NB4 (cell line): ENCODE results near the gene BCL11A.

ENCODE experiments used
- DNase-seq: peaks from one replicate; pipeline ENCODE4 v3.0.0; 2010; ENCODE audit warnings: low read depth
- H3K4me3 ChIP-seq: one replicate; pipeline ENCODE4 v1.5.1; 2011; ENCODE audit warnings: mild to moderate bottlenecking, low read depth, low read length, moderate library complexity
- MYC ChIP-seq: IDR thresholded peaks from 2 replicates; pipeline ENCODE4 v1.6.1; 2011; ENCODE audit warnings: low read depth, low read length
- POLR2A ChIP-seq: IDR thresholded peaks from 2 replicates; pipeline ENCODE4 v1.6.1; 2011; ENCODE audit warnings: mild to moderate bottlenecking; ENCODE audit not compliant: insufficient read length; ENCODE audit errors: extremely low read depth
- TF ChIP-seq, protein P1 (sequence below): IDR thresholded peaks from one replicate; pipeline ENCODE4 v1.5.1; 2012; ENCODE audit warnings: low read depth, low read length
- TF ChIP-seq, protein P2 (sequence below): IDR thresholded peaks from 2 replicates; pipeline ENCODE4 v1.6.1; 2011; ENCODE audit warnings: low read depth, low read length

The BCL11A gene

DNA sequence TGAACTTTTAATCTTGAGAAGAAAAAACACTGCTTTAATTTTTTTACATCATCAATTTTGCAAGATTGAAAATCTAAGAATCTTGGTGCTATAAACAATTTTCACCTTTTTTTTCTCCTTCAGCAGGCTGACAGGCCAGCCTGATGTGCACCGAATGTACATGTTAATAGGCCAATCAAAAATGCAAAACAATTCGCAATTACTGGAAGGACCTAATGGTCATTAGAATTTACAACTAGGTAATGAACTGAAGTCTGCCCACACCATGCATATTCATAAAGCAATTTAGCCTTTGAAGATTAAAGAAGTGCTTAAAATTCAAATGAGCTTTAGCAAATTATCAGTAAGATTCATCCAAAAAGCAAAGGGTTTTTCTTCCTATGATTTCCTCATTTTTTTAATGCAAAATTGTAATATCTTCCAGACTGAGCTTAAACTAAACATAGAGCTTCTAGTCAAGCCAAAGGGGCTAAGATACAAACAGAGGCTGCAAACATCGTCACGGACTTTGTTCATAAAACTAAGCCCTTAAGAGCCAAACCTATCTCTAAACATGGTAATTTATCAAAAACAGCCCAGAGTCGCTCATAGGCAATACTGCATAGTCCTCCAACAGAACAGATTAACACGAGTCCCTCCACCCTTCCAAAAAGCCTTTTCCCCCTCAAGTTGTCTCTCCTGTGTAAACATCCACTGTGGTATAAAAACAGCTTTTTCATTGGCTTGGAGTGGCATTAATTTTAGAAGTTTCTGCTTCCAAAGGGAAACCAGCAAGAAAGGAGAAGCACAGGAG, 18.4 kb downstream of the BCL11A start:
- TF ChIP-seq POLR2A, result no peak
- no peak for DNase-seq
- no peak overlapping the region for H3K4me3 ChIP-seq

DNA sequence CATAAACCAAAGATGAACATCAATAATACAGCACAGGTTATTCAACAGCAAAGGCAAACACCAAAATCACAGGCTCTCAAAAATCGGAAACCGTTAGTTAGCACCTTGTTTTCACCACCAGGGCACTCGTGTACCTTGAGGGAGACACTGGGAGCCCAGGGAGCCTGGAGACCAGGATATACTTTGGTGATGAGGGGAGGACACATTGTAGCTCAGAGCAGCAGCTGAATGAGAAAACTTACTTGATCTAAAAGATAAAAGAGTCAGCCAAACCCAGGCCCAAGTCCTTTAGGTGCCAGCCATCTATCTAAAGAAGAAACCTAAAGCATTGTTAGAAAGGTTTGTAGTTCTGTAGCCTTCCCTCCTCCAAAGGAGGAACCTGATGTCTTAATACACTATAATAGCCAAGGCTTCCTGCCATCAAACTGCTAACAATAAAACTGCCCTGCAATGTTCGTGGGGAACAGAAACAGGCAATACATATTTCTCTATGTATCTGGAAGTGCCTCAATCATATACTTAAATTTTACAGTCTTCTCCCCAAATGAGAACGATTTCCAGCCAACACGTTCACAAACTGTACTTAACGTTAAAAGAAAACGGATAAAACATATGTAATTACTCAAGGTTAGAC, 19.3 kb downstream of the BCL11A start:
- H3K4me3 ChIP-seq, result no peak overlapping the region
- peak; percentile 29 for DNase-seq
- TF ChIP-seq POLR2A (no peak), MYC (no peak)
- TF ChIP-seq, protein P1, sequence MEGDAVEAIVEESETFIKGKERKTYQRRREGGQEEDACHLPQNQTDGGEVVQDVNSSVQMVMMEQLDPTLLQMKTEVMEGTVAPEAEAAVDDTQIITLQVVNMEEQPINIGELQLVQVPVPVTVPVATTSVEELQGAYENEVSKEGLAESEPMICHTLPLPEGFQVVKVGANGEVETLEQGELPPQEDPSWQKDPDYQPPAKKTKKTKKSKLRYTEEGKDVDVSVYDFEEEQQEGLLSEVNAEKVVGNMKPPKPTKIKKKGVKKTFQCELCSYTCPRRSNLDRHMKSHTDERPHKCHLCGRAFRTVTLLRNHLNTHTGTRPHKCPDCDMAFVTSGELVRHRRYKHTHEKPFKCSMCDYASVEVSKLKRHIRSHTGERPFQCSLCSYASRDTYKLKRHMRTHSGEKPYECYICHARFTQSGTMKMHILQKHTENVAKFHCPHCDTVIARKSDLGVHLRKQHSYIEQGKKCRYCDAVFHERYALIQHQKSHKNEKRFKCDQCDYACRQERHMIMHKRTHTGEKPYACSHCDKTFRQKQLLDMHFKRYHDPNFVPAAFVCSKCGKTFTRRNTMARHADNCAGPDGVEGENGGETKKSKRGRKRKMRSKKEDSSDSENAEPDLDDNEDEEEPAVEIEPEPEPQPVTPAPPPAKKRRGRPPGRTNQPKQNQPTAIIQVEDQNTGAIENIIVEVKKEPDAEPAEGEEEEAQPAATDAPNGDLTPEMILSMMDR, result no peak
- TF ChIP-seq, protein P2, sequence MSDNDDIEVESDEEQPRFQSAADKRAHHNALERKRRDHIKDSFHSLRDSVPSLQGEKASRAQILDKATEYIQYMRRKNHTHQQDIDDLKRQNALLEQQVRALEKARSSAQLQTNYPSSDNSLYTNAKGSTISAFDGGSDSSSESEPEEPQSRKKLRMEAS, result no peak

DNA sequence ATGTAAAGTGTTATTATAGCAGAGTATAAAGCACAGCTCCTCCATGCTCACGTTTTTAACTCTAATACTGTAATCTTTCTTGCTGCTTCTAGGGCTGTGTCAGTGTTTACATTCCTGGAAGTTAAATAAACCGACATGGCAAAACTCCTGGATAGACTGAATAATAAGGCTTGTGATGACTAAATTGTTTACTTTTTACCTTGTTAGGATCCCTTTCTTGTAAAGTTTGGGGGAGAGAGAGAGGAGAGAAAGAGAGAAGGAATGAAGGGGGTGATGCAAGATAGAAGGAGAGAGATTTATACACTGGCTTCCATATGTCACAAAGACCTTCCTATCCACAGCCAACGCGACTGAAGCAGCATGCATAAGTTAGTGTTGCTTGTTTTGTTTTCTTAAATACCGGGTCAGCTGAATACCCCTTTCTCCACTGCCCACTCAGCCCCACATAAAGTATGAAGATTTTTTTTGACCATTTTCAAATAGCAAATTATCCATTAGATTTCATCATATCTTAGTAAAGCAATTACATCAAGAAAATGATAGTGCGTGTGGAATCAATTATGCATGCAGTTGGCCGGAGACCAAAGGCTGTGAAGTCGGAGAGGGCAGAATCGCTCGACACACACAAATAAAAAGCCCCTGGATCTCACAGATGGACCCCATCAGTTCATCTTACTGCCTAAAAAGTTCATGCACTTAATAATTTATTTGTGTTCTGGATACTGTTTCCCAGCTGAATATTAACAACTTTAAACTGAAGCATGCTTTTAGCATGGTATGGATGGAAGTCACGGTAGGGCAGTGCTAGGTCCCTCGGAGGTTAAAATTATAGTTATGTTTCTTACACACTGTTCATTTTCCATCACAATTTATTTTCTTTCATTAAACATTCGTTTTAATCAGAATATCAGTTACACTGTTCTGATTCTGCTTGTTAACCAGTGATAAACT, 20.1 kb downstream of the BCL11A start:
- TF ChIP-seq, protein P2, result no peak
- TF ChIP-seq, protein P1, result no peak
- TF ChIP-seq POLR2A (no peak), MYC (no peak)
- no peak for DNase-seq
- no peak overlapping the region for H3K4me3 ChIP-seq

DNA sequence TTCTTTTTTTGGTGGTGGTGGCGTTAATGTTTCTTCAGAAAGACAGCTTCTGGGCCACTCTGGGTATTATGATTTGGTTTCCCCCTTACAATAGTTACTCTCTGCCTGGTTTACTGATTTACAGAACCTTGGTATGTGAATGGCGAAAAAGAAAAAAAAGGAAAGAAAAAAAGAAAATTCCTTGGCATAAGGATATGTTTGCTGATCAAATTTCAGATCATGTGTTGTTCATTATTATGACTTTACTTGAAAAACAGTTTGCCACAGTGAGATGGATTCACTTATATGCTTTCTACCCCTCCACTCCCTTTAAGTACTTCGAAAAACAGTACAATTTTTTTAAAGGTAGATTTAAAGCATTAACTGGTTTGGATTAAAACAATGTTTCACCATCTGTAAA, 21.0 kb downstream of the BCL11A start:
- H3K4me3 ChIP-seq, result no peak overlapping the region
- TF ChIP-seq, protein P1, result no peak
- TF ChIP-seq, protein P2, result no peak
- no peak for TF ChIP-seq MYC
- TF ChIP-seq POLR2A, result no peak
- no peak for DNase-seq

DNA sequence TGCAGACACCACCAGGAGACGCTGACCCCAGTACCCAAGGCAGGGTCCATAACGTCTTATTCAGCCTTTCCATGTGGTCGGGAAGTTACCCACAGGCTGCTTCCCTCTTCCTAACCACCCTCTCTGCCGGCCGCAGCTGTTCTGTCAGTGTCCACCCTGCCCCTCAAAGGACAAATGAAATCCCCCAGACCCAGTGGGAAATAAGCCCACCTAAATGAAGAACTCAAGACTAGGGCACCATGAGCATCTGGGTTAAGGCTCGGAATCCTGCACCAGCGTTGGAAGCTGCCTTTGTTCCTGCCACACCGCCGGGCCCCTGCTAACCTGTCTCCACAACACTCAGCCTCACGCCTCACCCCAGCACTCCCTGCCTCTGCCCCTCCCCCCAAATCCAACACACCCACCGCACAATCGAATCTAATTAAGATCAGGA, 21.7 kb downstream of the BCL11A start:
- TF ChIP-seq, protein P1, result no peak
- H3K4me3 ChIP-seq, result no peak overlapping the region
- no peak for DNase-seq

DNA sequence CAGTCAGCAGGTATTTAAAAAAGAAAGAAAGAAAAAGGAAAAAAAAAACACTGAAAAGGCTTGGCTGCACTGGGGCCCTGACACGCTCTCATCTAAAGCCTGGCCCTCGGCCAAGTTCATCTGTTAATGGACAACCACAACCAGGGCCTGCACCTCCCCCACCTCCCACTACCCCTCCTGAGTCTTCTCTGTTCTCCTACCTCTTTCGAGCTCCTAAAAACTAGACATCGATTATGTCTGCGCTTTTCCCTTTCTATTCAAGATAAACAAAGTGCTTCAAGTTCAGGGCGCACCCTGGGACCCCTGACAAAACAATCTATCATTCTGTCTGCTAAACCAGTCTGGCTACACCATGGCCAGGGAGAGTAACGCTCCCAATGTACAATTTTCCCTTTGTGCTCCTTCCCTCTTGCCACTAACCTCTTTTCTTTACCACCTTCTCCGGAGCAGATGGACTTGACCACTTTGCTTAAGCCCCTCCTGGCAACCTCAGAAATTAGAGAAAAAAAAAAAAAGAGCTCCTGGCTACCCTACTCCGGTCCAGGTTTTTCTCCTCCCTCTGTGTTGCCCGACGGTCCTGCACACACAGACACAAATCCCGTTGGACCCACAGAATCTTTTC, 22.7 kb downstream of the BCL11A start:
- peak; percentile 83 for DNase-seq
- TF ChIP-seq MYC (no peak), POLR2A (no peak)
- TF ChIP-seq, protein P2, result no peak
- TF ChIP-seq, protein P1, result no peak
- no peak overlapping the region for H3K4me3 ChIP-seq
